CD4-positive, alpha-beta T cell treated with Interleukin-6 at 100 ng/mL for 8 hours (primary cell): Measurements from ENCODE around the gene LHFPL6.

Source experiments
- DNase-seq: peaks from one replicate; pipeline ENCODE4 v3.0.0-alpha.2; 2020; ENCODE audit warnings: mixed read lengths, low spot score

Gene LHFPL6

DNA sequence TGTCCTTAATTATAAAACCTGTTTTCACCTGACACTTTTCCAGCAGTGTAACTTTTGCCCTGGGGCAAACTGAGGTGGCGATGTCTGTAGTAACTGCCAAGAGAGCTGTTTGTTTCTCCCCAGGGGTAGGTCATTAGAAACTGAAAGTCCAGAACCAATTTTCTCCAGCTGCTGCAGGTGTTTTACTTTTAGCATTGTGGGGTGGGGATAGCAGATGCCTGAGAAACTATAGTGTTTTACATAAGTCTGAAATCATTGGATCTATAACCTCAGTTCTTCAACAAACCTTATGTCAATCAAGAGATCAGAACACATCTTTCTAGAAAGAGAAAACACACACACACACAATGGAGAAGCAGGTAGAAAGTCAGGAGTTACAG lies 92.7 kb downstream of the LHFPL6 start:
- DNase-seq, result no peak

DNA sequence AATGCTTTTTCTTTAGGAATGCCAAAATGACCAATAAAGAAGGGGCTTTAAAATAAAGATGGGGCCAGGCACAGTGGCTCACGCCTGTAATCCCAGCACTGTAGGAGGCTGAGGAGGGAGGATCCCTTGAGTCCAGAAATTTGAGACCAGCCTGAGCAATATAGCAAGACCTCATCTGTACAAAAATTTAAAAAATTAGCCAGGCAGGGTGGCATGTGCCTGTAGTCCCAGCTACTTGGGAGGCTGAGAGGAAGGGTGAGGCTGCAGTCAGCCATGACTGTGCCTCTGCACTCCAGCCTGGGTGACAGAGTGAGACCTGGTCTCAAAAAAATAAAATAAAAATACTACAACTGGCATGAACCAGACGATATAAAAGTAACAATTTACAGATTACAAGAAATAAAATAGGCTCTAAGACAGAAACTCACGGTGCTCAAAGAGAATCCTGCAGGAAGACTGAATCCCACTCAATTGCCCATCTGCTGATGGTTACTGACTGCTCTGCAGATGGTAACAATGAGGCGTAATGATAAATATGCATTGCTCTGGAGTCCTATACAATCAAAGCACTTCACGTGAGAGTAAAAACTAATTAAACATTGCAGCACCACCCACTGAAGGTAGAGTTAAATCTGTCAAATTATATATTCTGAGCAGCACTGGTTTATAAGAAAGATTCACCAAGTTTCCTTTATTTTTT lies 93.2 kb downstream of the LHFPL6 start:
- no peak for DNase-seq

DNA sequence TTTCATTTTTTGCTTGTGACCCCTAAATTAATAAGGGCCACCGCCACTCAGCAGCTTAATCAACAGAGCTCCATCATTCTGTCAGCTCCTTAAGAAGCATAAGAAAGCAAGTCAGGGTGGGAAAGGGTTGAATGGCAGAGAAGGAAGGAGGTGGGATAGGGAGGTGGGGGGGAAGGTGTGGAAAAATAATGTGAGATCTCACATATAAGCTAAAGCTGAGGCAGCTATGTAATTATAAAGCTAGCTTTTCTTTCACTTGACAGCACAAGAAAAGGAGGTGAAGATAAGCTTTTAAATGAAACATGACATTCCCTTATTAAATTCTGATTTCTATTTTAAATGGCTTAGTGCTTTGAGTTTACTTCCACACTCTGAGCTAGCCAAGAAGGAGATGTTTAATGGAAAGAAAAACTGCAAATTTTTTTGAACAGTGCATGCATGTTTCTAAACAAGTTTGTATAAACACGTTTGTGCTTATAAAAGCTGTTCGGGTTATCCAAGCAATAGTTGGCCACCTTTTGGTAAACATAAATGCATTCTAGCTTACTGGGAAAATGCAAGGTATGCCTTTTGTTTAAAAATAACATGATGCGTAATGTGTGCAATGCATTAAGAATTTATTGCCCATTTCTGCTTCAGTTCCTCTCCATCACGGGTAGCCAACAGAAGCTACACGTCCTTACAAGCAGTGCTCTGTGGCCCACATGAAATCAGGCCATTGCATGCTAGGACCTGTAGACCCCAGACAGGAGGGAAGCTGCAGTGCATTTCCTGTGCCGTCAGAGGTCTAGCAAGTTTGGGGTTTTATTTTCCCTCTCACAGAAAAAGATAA lies 96.2 kb downstream of the LHFPL6 start:
- DNase-seq, result no peak

DNA sequence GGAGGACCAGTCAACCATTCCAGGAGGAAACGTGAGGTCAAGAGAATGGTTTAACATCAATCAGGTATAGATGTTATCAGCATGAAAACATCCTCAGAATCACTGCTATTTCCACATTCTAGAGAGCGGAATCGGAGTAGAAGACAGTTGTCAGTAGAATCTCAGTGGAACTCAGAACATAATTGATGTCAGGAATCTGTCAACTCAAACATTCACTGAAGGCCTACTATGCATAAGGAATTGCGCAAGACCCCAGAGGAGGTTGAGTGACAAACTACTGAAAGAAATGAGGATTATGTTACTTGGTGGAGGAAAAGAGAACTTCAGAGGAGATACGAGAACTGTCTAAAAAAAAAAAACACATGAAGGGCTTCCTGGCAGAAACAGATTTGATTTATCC lies 97.8 kb downstream of the LHFPL6 start:
- no peak for DNase-seq

DNA sequence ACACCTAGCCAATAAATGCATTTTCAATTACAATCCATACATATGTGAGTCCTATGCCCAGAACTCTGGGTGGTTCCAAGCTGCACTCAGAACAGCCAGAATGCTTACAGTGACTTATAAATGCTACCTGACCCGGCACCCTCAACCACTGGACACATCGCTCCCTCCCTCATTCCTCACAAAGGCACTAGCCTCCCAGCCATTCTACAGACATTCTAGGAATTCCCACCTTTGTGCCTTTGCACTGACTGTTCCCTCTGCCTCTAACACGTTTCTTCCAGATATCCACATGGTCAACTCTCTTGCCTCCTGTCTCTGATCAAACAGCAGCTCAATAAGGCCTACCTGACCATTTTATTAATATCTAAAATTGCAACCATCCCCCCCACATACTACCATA lies 99.9 kb downstream of the LHFPL6 start:
- DNase-seq, result no peak

DNA sequence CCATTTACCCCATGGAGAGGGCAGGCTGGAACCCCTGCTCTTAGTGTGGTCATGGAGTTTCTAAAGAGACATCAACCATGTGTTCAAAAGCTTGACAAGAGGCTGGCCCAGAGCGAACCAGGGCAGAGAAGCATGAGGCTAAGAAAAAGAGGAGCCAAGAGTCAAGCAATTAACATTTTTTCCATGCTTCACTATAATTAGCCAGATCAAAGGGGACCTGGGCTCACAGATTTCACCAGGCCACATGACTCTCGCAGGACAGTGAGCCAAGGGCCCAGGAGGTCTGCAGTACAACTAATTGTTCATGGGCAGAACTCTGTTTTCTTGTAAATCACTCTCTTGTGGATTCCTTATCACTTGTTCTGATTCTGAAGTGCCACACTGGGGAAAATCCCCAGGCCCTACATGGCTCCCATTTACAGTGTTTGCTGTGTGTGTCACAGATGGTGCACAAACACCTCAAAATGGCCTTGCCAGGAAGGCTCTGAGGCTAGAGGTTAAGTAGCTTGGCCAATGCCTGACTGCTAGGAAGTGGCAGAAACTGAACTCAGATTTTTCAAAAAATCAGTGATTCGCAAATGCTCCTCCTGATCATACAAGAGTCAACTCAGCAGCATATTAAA lies 101.2 kb downstream of the LHFPL6 start:
- no peak for DNase-seq

DNA sequence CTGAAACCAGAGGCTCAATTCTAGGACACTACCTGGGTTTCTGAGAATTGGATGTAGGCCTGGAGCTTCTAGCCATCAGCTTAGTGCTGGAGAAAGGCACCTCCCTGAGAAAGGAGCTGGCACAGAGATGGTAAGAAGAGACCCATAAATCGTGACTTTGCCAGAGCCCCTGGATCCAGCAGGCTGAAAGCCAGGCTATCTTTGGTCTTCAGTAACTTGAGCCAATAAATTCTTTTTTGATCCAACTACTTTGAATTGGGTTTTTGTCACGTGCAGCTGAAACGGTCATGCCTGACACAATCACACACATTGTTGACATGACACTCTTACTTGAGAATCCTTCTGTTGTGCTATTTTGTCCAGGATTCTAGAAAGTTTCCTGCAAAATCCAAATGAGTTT lies 103.4 kb downstream of the LHFPL6 start:
- DNase-seq, result no peak

DNA sequence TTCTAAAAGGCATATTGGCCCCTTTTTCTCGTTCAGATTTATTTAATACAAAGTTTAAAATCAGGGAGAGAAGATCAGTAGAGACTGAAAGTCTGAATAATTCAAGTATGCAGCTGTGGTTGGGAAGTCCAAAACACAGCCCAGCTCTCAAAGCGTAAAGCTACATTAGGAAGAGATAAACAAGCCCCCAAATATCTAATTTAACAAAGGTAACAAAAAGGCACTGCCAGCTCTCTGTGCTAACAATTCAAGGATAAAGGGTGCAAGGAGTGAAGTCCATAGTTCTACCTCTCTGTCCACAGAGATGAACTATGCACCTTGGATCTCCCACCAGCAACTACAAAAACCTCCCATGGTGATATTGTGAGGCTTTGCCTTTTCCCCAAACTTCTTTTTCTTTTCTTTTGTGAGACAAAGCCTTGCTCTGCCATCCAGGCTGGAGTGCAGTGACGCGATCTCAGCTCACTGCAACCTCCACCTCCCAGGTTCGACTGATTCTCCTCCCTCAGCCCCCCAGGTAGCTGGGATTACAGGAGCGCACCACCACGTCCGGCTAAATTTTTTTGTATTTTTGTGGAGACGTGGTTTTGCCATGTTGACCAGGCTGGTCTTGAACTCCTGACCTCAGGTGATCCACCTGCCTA lies 104.4 kb downstream of the LHFPL6 start:
- no peak for DNase-seq

DNA sequence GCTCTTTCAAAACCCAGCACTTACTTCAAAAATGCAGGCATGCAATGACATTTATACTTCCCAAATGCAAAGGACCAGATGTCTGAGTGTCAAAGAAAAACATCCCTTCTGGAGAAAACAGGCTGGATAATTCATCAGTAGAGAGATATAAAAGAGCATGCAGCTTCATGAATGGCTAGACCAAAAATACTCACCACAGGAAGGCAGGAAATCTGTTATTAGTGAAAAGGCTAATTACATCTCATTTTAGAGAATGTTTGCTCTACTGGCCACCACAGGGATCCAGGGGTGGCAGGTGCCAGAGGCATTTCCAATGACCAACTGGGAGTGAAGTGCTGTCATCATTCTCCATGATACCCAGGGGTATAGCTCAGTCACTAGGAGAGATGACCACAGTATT lies 106.5 kb downstream of the LHFPL6 start:
- no peak for DNase-seq

DNA sequence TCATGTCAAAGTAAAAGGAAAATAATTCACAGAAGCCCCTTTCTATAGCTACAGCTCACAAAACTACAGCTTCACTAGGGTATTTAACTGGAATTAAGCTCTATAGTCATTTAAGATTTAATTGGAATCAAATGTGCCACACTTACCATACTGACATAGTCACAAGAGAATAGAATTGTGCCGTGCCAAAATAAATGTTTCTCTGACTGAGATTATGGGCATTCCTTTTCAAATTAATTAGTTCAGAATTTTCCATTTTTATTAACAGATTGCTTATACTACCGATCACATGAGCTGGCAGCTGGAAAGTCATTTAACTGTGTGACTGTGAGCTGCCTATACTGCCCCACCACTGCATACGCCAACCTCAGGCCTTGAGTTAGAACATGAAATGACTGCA lies 108.4 kb downstream of the LHFPL6 start:
- DNase-seq, result no peak

DNA sequence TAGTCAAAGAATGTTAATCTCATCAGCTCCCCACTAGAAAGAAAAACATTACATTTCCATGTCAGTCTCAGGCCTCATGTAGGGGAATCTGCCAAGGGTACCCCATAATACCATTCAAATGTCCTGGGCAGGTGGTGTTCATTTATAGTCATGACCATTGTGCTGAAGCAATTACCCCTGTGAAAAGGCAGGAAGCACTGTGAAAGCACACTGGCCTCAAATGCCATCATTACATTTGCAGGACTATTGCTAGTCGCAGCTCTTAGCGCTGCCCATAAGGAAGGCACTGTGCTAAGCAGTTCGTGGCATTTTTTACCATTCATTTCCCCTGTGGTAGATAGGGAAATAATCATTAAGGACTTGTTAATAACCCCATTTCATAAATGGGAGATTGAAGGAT lies 109.0 kb downstream of the LHFPL6 start:
- no peak for DNase-seq

DNA sequence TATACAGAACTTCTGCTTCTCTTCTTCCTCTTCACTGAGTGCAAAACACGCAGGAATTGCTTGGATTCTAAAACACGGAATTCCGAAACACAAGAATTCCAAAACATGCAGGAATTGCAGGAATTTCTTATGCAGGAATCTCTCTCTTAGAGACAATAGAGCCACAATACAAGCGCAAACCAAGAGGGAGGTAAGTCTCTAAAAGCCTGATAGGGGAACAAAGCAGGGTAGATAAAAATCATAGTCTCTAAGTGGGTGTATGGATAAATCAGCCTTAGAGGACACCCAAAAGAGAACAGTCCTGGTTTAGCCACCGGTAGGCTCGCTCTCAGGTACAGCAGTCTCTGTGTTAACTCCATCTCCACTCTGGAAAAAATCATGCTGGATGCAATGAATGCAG lies 112.9 kb downstream of the LHFPL6 start:
- DNase-seq, result no peak

DNA sequence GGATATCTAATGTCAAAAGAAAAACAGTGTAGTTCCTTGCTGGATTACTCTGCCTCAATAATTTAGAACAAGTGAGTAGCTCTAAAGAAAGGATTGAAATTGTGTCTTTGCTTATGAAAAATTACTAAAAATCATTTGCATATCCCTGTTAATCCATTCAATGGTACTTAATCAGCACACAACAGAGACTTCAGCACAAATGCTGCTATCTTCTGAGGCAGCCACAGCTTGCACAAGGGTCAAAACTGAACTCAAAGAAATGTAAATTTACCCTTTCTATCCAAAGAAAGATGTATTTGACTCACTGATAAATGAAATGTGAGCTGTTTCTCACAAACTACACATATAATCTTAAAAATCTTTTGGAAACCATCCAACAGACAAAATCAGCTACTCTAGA lies 116.2 kb downstream of the LHFPL6 start:
- no peak for DNase-seq

DNA sequence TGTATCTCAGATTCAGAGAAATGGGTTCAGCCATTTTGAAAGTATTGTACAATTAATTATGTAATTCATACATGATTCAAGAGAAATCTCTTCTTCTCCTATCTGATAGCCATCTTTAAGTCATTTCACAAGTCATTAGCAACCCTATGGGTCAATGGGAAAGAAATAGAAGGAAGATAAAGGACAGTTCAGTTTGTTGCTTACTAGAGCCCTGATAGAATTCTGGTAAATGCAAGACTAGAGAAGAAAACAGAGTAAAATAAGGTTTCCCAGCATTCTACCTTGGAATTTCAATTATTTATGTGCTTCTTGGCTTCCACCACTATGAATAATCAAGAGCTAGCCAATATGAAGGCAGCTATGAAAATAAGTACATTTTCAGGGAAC lies 117.7 kb downstream of the LHFPL6 start:
- DNase-seq, result no peak

DNA sequence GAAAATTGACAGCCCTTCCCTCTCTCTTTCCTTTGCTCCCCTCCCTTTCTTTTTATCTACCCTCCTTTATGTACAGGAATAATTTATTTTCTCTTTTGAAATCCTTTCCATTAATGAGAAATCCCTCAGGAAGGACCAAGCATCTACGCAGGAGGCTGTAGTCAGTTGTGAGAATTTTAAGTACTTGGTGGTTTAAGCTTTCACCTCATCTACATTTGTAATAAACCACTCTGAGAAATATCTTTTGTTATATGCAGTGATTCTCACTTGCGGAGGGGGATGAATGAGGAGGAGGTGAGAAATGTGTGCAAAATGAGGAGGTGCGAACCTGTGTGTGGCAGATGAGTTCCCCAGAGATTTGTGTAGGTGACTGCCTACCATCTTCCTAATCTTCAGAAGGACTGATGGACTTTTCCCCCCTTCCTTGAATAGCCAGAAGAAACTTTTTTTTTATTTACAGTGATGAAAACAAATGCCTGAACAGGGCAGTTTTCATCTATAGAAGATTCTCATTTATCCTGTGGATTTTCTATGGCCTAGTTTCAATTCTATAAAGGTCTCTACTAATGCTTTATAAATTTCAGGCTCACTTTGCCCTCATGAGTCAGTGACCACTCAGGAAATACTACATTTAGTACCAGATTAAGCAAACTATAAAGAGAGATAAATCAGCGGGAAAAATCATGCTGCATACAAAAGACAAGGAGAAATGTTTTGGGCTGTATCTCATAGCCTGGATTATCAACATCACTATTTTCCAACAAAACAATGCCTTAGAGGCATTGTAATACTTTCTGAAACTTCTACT lies 118.3 kb downstream of the LHFPL6 start:
- no peak for DNase-seq

DNA sequence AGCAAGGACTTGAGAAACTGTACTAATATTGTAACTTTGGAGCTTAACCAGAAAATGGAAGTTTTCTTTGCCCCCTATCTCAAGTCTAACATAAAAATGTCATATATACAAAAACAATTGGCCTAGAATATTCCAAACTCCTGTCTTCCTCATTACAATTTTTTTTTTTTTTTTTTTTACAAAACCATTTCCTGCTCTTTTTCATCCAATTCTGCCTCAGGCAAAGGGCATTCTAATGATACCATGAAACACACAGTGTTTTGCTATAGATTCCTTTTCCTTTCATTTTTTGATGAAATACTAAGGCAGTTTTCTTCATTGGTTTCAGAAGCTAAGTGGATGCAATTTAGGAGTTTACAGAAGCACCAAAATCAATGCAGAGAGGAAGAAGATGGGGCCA lies 119.7 kb downstream of the LHFPL6 start:
- DNase-seq, result no peak

DNA sequence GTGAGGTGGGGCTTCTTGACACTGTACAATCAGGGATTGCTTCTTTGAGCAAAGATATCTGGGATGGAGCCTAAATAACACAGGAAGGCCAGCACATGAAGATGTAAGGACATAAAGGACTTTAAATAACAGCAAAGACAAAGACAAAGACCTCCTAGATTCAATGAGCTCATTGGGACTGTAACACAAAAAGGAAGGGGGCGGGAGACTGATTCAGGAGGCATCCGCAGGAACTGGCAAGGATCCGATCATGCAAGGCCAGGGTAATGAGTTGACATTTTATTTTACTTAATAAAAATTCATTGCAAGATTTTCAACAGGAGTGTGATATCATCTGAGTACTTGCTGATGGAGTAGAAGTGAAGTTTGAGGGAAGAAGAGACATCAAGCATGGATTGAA lies 121.5 kb downstream of the LHFPL6 start:
- no peak for DNase-seq

DNA sequence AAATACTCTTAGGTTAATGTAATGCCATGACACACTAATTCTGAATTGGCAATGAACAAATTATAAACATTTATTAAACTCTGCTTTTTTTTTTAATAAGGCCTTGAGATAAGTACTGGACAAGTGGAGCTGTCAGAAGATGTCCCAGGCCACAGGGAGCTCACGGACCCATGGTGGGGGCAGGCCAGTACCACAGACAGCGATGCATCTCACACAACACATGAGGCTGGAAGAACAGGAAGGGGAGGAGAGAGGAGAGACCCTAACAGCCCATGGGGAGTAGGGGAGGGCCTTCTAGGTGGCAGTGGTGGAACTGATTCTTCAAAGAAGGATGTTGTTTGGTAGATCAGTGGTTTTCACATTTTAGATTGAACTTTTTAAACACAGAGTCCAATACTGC lies 128.4 kb downstream of the LHFPL6 start:
- DNase-seq, result no peak

DNA sequence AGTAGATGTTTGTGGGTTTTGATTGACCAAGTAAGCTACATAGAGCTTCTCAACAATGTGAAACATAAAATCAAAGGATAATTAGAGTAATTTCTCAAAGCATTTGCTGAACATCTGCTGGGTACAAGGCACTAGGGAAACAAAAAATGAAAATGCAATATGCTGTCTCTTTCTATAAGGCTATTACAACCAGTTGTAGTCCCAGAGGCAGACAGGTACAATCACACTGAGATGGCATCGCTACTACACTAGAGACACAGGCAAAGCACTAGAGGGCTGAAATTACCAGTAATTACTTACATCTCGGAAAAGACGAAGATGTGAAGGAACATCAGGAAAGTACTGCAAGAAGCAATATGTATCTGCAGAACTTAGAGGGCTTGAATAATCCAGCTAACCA lies 133.3 kb downstream of the LHFPL6 start:
- no peak for DNase-seq

DNA sequence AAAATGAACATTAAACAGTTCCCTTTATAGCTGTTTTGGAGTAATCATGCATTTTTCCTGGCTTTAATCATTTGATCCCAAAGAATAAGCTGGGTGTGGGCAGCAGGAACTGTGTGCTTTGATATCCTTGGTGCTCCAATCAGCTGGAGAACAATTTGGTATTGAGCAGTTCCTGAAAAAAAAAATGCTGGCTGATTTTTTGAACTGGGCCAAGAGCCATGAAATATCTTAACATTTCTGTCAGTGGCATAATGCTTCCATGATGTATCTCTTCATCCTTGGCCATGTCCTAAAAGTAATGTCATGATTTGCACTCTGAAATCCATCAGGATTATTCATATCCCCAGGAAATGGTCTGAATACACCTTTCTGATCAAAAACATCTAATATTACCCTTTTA lies 134.7 kb downstream of the LHFPL6 start:
- DNase-seq, result no peak

DNA sequence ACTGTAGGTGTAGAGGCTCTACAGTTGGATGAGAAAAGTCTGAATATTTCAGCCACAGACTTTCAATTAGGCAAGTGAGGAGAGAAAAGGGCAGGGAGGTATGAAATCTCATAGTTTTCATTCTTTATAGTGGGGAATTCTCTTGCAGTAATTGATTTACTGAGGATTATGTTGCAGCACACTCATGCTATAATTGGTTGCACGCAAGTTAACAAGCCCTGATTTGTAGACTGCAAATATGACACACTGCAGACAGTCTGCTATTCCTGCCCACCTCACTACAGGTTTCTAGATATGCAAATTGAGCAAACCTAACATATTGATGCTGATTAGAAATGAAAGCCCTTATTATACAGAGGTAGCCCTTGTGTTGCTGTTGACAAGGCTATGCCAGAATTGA lies 139.4 kb downstream of the LHFPL6 start:
- no peak for DNase-seq

DNA sequence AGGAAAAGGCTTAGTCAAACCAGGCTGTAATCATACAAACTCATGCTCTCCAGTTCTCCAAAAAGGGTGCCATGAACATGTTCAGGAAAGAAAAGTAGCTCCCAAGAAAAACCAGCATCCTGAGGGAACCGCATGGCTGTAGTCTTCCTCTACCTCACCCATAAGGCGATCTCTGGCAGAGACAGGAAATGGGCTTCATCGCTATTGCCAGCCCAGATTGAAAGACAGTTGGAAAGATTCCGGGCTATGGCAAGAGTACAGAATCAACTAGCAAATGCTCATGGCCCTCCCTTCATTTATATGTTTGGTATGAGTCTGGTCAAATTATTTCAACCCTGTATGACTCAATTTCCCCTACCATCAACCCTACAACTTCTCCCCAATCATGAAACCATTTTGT lies 140.1 kb downstream of the LHFPL6 start:
- DNase-seq, result no peak
